DOHH2 (cell line): ENCODE measurements around the gene SSUH2.

ENCODE experiments used
- H3F3A ChIP-seq: fragments of 200-600 bp; sonication (generic), shearing (Covaris generic); 2 replicates; pipeline ENCODE4 v1.6.0; 2016; ENCODE audit warnings: antibody characterized with exemption, mild to moderate bottlenecking; ENCODE audit not compliant: control insufficient read depth, insufficient read depth
- H3K27ac ChIP-seq: fragments of 200-600 bp; sonication (generic); 2 replicates; pipeline ENCODE4 v1.5.1; 2014; ENCODE audit warnings: low read depth, mild to moderate bottlenecking, low read length, moderate library complexity
- H3K27me3 ChIP-seq: fragments of 200-600 bp; sonication (generic); 2 replicates; pipeline ENCODE4 v1.6.1; 2014; ENCODE audit warnings: mild to moderate bottlenecking, low read length, mixed read lengths; ENCODE audit not compliant: control insufficient read depth
- H3K36me3 ChIP-seq: fragments of 200-600 bp; sonication (generic); 2 replicates; pipeline ENCODE4 v1.6.1; 2014; ENCODE audit warnings: mild to moderate bottlenecking, low read length, moderate library complexity, mixed read lengths; ENCODE audit not compliant: control insufficient read depth
- H3K4me1 ChIP-seq: fragments of 200-600 bp; sonication (generic); 2 replicates; pipeline ENCODE4 v1.6.1; 2014; ENCODE audit warnings: mild to moderate bottlenecking, low read length, mixed read lengths; ENCODE audit not compliant: control insufficient read depth
- H3K4me2 ChIP-seq: fragments of 200-600 bp; sonication (generic); 2 replicates; pipeline ENCODE4 v1.6.0; 2014; ENCODE audit warnings: mild to moderate bottlenecking, low read length, moderate library complexity
- H3K4me3 ChIP-seq: fragments of 200-600 bp; sonication (generic); 2 replicates; pipeline ENCODE4 v1.5.1; 2014; ENCODE audit warnings: mild to moderate bottlenecking, low read length, mixed read lengths
- H3K79me2 ChIP-seq: fragments of 200-600 bp; sonication (generic); 2 replicates; pipeline ENCODE4 v1.6.1; 2014; ENCODE audit warnings: mild to moderate bottlenecking, low read length, mixed read lengths; ENCODE audit not compliant: control insufficient read depth
- H3K9me2 ChIP-seq: fragments of 200-600 bp; sonication (generic); replicated peaks from 2 replicates; pipeline ENCODE4 v1.6.1; 2014; ENCODE audit warnings: mild to moderate bottlenecking, low read length, mixed read lengths; ENCODE audit not compliant: control insufficient read depth
- H3K9me3 ChIP-seq: fragments of 200-600 bp; sonication (generic); 2 replicates; pipeline ENCODE4 v1.6.1; 2014; ENCODE audit warnings: antibody characterized with exemption, low read length, mixed read lengths; ENCODE audit not compliant: control insufficient read depth, insufficient read depth
- H4K20me1 ChIP-seq: fragments of 200-600 bp; sonication (generic); 2 replicates; pipeline ENCODE4 v1.6.0; 2014; ENCODE audit warnings: low read depth, mild to moderate bottlenecking, antibody characterized with exemption, low read length, moderate library complexity; ENCODE audit not compliant: control insufficient read depth, insufficient read depth
- EZH2phosphoT487 ChIP-seq: fragments of 200-600 bp; sonication (generic); IDR thresholded peaks from 2 replicates; pipeline ENCODE4 v1.6.1; 2017; ENCODE audit warnings: borderline replicate concordance, mild to moderate bottlenecking, antibody characterized with exemption, low read length, moderate library complexity, mixed read lengths
- TF ChIP-seq, protein P1 (sequence below): fragments of 200-600 bp; sonication (generic); IDR thresholded peaks from one replicate; pipeline ENCODE4 v1.5.1; 2014; ENCODE audit warnings: antibody characterized with exemption, mild to moderate bottlenecking, low read depth, low read length; ENCODE audit not compliant: poor library complexity, severe bottlenecking

Gene SSUH2

DNA sequence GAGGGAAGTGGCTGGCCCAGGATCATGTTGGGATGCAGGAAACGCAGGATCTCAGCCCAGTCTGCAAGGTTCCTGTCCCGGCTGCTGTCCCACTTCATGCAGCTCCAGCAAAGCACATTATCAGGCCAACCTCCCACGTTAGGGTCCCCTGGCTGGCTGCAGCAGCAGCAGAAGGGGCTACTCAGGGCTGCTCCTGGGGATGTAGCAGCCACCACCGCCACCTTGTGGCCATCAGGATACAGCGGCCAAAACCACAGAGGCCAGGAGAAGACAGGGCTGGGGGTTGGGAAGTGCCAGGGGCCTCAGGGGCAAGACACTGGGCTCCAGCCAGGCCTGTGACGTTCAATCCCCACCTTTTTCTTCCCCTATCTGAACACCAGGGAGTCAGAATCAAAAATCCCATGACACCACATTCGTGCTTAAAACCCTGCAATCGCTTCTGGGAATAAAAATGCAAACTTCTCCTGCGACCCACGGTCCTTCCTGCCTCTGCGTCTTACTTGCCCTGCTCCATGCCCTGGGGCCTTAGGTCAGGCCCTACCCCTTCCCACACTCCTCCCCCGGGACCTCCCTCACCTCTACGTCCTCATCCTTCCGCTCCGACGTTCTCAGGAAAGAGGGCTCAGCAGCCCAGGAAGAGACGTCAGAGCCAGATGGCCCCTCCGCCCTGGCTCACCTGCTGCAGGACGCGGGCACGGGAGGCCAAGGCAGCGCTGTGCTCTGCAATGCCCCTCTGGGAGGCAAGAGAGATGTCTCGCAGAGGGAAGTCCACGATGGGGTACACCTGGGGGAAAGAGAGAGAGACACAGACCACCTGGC, 21.5 kb downstream of the SSUH2 start:
- no peaks in the 10 kb centered on the region for H3K79me2 ChIP-seq
- peak overlapping the region; percentile 32 for H3K4me2 ChIP-seq
- no peaks in the 10 kb centered on the region for H3K9me2 ChIP-seq
- H3K4me1 ChIP-seq, result peaks cover 11% of the 10 kb centered on the region
- peak overlapping the region; percentile 35 for H3K4me3 ChIP-seq
- H3F3A ChIP-seq, result no peaks in the 10 kb centered on the region
- H3K27ac ChIP-seq, result no peak overlapping the region
- no peaks in the 10 kb centered on the region for H3K27me3 ChIP-seq
- H3K36me3 ChIP-seq, result no peaks in the 10 kb centered on the region
- no peaks in the 10 kb centered on the region for H4K20me1 ChIP-seq
- no peaks in the 10 kb centered on the region for H3K9me3 ChIP-seq
- no peak for TF ChIP-seq EZH2phosphoT487
- TF ChIP-seq, protein P1, sequence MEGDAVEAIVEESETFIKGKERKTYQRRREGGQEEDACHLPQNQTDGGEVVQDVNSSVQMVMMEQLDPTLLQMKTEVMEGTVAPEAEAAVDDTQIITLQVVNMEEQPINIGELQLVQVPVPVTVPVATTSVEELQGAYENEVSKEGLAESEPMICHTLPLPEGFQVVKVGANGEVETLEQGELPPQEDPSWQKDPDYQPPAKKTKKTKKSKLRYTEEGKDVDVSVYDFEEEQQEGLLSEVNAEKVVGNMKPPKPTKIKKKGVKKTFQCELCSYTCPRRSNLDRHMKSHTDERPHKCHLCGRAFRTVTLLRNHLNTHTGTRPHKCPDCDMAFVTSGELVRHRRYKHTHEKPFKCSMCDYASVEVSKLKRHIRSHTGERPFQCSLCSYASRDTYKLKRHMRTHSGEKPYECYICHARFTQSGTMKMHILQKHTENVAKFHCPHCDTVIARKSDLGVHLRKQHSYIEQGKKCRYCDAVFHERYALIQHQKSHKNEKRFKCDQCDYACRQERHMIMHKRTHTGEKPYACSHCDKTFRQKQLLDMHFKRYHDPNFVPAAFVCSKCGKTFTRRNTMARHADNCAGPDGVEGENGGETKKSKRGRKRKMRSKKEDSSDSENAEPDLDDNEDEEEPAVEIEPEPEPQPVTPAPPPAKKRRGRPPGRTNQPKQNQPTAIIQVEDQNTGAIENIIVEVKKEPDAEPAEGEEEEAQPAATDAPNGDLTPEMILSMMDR, result peak; percentile 92

DNA sequence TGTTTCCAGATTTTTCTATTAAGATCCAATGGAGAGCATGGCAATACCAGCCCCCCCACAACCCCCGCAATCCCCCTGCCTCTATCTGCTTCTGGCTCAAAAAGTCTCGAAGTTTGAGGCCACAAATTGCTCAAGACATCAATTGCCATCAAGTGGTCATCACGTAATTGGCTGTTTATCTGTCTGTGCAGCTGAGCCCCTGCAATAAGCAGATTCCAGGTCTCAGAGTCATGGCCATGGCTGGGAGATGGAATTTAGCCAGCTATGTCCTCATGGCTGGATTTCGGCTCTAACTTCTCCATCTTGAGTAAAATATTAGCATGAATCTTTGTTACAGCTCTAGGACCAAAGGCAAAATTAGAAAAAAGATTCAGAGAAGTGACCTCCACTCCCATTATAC, 22.7 kb downstream of the SSUH2 start:
- peaks cover 11% of the 10 kb centered on the region for H3K4me1 ChIP-seq
- H3K4me2 ChIP-seq, result no peak overlapping the region
- H3K79me2 ChIP-seq, result no peaks in the 10 kb centered on the region
- no peak overlapping the region for H3K4me3 ChIP-seq
- H3K27ac ChIP-seq, result no peak overlapping the region
- no peaks in the 10 kb centered on the region for H3F3A ChIP-seq
- no peaks in the 10 kb centered on the region for H3K27me3 ChIP-seq
- H3K9me3 ChIP-seq, result no peaks in the 10 kb centered on the region
- H3K9me2 ChIP-seq, result no peaks in the 10 kb centered on the region
- TF ChIP-seq EZH2phosphoT487, result no peak
- TF ChIP-seq, protein P1, result no peak
- H4K20me1 ChIP-seq, result no peaks in the 10 kb centered on the region
- no peaks in the 10 kb centered on the region for H3K36me3 ChIP-seq

DNA sequence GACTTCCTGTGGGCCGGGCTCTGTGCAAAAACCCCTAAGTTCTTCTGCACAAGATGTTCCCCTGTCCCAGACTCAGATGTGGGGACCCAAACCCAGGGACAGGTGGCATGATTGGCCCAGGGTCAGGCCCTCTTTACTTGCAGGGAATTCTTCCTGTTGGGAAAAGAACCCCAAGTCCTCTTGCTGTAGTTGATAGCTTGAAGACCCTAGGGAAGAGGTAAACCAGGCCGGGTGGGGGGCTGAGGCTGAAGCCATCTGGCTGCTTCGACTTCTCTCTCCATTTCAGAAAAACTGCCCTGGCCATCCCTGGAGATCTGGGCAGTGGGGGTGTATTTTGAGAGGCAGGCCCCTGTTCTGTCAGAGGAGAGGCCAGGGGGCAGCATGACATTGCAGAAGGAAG, 23.5 kb downstream of the SSUH2 start:
- Histone ChIP-seq H3K27ac (no peak overlapping the region), H3K79me2 (no peaks in the 10 kb centered on the region)

More for the DNA sequence above, 23.5 kb downstream of the SSUH2 start:
- Histone ChIP-seq H3F3A (no peaks in the 10 kb centered on the region), H3K4me1 (peaks cover 11% of the 10 kb centered on the region), H3K9me3 (no peaks in the 10 kb centered on the region), H3K9me2 (no peaks in the 10 kb centered on the region), H3K27me3 (no peaks in the 10 kb centered on the region), H3K4me3 (no peak overlapping the region), H3K36me3 (no peaks in the 10 kb centered on the region), H3K4me2 (no peak overlapping the region), H4K20me1 (no peaks in the 10 kb centered on the region)
- TF ChIP-seq, protein P1, result no peak
- TF ChIP-seq EZH2phosphoT487, result no peak
